Measurements from ENCODE around the gene PDE6G. TPM values are rescaled to one million over a fixed set of nuclear protein-coding genes. Genes with fewer than 3 reads are reported as not detected.

PDE6G gene
- total and polyA plus RNA-seq, 2 of the 13 experiments (the other 11 are each of a cell fraction or from before 2014, with no cell fraction given): 1.4 to 6.7 TPM

DNA sequence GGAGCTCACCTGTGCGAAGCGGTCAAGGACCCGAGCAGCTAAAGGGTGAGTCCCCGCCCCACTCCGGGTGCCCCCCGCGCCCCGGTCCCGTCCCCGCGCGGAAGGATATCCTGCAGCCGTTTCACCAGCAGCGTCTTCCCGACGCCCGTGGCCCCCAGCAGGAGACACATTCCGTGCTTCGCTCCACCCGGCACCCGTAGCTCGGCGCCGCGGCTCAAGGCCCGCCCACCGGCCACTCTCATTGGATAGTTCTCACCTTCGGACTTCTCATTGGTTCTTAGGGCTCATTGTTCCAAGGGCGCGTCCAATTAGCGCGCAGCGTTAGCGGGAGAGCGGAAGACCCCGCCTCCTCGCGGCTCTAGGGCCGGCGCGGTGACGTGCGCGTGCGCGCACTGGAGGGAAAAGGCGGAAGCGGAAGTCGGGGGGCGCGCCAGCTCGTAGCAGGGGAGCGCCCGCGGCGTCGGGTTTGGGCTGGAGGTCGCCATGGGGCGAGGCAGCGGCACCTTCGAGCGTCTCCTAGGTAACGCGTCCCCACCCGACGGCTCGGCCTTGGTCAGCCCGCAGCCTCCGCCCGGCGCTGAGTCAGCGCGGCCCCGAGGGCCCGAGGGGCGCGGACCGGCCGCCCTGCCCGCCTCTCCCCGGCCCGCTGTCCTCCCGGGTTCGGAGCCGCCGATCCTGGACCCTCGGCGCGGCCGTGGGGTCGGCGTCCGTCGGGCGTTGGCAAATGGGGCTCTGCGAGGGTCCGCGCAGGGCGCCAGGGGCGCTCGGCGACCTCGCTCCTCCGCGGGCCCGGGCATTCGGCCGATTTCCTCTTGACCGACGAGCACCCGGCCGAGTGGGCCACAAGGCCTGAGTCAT, 27.5 kb upstream of the PDE6G start, which contains the start of the genes ARL16 and HGS (continued):
- TF ChIP-seq CCDC6 (CRISPR knock-in tag; IDR thresholded peaks at IDR 0.05) (peak; percentile 6; the same call in 1 of the 2 replicates), MEIS1 (CRISPR knock-in tag; IDR thresholded peaks at IDR 0.05; ENCODE audit: borderline replicate concordance) (peak; percentile 47; the same call in 1 of the 2 replicates), RBFOX2 (IDR thresholded peaks at IDR 0.05; ENCODE audit: low read depth, low read length) (peak; percentile 94), ZNF460 (CRISPR knock-in tag; IDR thresholded peaks at IDR 0.05; ENCODE audit: borderline replicate concordance) (no peak), RELA (CRISPR knock-in tag; IDR thresholded peaks at IDR 0.05) (no peak), PHF5A (CRISPR knock-in tag; IDR thresholded peaks at IDR 0.05; ENCODE audit: low read depth, unreplicated experiment) (no peak), KLF16 (CRISPR knock-in tag; IDR thresholded peaks at IDR 0.05) (peak in 1 of 2 experiments; percentile 64; a peak in 2 of 4 replicates)
- TF ChIP-seq, protein P1, sequence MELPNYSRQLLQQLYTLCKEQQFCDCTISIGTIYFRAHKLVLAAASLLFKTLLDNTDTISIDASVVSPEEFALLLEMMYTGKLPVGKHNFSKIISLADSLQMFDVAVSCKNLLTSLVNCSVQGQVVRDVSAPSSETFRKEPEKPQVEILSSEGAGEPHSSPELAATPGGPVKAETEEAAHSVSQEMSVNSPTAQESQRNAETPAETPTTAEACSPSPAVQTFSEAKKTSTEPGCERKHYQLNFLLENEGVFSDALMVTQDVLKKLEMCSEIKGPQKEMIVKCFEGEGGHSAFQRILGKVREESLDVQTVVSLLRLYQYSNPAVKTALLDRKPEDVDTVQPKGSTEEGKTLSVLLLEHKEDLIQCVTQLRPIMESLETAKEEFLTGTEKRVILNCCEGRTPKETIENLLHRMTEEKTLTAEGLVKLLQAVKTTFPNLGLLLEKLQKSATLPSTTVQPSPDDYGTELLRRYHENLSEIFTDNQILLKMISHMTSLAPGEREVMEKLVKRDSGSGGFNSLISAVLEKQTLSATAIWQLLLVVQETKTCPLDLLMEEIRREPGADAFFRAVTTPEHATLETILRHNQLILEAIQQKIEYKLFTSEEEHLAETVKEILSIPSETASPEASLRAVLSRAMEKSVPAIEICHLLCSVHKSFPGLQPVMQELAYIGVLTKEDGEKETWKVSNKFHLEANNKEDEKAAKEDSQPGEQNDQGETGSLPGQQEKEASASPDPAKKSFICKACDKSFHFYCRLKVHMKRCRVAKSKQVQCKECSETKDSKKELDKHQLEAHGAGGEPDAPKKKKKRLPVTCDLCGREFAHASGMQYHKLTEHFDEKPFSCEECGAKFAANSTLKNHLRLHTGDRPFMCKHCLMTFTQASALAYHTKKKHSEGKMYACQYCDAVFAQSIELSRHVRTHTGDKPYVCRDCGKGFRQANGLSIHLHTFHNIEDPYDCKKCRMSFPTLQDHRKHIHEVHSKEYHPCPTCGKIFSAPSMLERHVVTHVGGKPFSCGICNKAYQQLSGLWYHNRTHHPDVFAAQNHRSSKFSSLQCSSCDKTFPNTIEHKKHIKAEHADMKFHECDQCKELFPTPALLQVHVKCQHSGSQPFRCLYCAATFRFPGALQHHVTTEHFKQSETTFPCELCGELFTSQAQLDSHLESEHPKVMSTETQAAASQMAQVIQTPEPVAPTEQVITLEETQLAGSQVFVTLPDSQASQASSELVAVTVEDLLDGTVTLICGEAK (IDR thresholded peaks at IDR 0.05): peak; percentile 75
- TF ChIP-seq, protein P1 (CRISPR knock-in tag; IDR thresholded peaks at IDR 0.05): no peak; the same call in none of the 2 replicates
- TF ChIP-seq, protein P2, sequence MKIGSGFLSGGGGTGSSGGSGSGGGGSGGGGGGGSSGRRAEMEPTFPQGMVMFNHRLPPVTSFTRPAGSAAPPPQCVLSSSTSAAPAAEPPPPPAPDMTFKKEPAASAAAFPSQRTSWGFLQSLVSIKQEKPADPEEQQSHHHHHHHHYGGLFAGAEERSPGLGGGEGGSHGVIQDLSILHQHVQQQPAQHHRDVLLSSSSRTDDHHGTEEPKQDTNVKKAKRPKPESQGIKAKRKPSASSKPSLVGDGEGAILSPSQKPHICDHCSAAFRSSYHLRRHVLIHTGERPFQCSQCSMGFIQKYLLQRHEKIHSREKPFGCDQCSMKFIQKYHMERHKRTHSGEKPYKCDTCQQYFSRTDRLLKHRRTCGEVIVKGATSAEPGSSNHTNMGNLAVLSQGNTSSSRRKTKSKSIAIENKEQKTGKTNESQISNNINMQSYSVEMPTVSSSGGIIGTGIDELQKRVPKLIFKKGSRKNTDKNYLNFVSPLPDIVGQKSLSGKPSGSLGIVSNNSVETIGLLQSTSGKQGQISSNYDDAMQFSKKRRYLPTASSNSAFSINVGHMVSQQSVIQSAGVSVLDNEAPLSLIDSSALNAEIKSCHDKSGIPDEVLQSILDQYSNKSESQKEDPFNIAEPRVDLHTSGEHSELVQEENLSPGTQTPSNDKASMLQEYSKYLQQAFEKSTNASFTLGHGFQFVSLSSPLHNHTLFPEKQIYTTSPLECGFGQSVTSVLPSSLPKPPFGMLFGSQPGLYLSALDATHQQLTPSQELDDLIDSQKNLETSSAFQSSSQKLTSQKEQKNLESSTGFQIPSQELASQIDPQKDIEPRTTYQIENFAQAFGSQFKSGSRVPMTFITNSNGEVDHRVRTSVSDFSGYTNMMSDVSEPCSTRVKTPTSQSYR (CRISPR knock-in tag; IDR thresholded peaks at IDR 0.05; ENCODE audit: borderline replicate concordance): no peak
- TF ChIP-seq, protein P3, sequence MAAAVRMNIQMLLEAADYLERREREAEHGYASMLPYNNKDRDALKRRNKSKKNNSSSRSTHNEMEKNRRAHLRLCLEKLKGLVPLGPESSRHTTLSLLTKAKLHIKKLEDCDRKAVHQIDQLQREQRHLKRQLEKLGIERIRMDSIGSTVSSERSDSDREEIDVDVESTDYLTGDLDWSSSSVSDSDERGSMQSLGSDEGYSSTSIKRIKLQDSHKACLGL (CRISPR knock-in tag; IDR thresholded peaks at IDR 0.05): peak; percentile 84; the same call in 1 of the 2 replicates
- TF ChIP-seq, protein P4, sequence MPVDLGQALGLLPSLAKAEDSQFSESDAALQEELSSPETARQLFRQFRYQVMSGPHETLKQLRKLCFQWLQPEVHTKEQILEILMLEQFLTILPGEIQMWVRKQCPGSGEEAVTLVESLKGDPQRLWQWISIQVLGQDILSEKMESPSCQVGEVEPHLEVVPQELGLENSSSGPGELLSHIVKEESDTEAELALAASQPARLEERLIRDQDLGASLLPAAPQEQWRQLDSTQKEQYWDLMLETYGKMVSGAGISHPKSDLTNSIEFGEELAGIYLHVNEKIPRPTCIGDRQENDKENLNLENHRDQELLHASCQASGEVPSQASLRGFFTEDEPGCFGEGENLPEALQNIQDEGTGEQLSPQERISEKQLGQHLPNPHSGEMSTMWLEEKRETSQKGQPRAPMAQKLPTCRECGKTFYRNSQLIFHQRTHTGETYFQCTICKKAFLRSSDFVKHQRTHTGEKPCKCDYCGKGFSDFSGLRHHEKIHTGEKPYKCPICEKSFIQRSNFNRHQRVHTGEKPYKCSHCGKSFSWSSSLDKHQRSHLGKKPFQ (CRISPR knock-in tag; IDR thresholded peaks at IDR 0.05; ENCODE audit: insufficient replicate concordance): no peak
